Measurements from ENCODE around the gene RPS14. TPM values are rescaled to one million over a fixed set of nuclear protein-coding genes. Genes with fewer than 3 reads are reported as not detected.

The RPS14 gene
- total and polyA plus RNA-seq, 9 of the 15 experiments (the other 6 are each of a cell fraction or from before 2014, with no cell fraction given), result 1,824 to 5,983 (median 3,017) TPM

DNA sequence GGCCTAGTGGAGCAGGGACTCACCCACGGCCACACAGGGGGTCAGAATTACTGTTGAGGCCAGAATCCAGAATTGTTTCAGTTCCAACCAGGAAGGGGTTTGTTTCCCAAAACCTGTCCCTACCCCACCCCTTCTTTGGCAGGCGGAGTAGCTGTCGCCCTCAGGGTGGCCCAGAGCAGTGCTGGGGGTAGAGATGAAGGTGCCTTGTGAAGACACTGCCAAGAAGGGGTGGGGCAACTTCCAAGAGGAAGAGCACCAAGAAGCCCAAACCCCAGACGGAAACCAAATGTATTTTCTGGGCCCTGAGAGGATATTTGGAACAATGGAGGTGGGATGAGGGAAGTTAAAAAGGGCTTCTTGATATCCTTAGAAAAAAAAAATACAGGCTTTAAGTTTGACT is 47.0 kb upstream of the RPS14 start (continued):
- TF ChIP-seq FOXK1 (CRISPR knock-in tag; IDR thresholded peaks at IDR 0.05; ENCODE audit: borderline replicate concordance) (no peak), POLR2B (IDR thresholded peaks at IDR 0.05; ENCODE audit: low read depth, partially characterized antibody) (no peak), EP300 (IDR thresholded peaks at IDR 0.05; ENCODE audit: low read length) (no peak)

DNA sequence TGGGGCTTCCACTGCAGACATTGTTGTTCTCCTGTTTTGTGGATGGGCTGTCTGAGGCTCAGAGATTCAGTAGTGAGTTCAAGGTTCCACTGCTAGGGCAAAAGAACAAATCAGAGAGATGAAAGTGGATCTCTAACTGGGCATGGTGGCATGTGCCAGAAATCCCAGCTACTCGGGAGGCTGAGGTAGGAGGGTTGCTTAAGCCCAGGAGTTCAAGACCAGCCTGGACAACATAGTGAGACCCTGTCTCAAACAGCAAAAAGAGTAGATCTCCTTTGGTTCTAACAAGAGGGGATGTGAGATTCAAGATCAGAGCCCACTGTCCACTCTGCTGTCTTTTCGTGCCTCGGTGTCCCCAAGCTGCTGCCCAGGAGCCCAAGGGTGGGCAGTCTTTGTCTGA is 46.6 kb upstream of the RPS14 start:
- intact Hi-C loops (cut with micrococcal nuclease), result no loop called here

DNA sequence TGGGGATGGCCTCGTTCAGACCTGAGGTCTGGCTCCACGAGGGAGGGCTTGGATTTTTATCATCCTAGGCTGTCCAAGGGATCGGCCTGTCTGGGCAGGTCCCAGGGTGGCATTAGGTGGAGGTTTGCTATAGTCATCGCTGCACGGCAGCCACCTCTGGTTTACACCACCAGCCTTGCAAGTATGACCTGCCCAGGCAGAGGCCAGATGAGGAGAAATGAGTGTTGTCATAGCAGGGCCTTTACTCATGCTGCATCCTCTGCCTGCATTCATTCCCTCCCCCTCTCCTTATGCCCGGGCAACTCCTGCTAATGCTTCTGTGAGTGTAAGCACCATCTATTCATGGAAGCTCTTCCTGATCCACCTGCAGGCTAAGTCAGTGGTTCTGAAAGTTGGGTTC is 43.1 kb upstream of the RPS14 start:
- Histone ChIP-seq H3K4me1 (replicated peaks in 1 of 2; ENCODE audit: control insufficient read depth in 2 of 2, insufficient read depth in 2 of 2, low read length in 2 of 2) (peaks cover 30 to 37% of the 10 kb centered on the region in 2 experiments), H3K4me3 (no peak overlapping the region), H3K79me2 (ENCODE audit: control insufficient read depth, insufficient read depth, low read length) (peaks cover 60% of the 10 kb centered on the region), H3K4me2 (ENCODE audit: insufficient read depth, low read length) (no peak overlapping the region), H3K9ac (ENCODE audit: insufficient read depth in 1 of 2, low read depth in 2 of 2, low read length in 2 of 2) (no peak overlapping the region; a peak in 1 of 4 replicates), H3K27me3 (ENCODE audit: control insufficient read depth in 2 of 2, insufficient read depth in 2 of 2, low read length in 2 of 2) (no peaks in the 10 kb centered on the region), H3K9me3 (replicated peaks; ENCODE audit: control insufficient read depth, insufficient read depth, low read depth, low read length) (no peaks in the 10 kb centered on the region), H3K36me3 (ENCODE audit: control insufficient read depth, insufficient read depth, low read length) (peaks cover 21% of the 10 kb centered on the region; the same call in 2 of the 3 replicates), H3K27ac (ENCODE audit: extremely low read depth, low read depth, low read length) (no peak overlapping the region), H2AFZ (ENCODE audit: low read depth, low read length) (no peak overlapping the region), H4K20me1 (replicated peaks; ENCODE audit: control insufficient read depth, insufficient read depth, low read length) (peaks cover 8% of the 10 kb centered on the region), H3K9me1 (ENCODE audit: control insufficient read depth, insufficient read depth, low read length) (peaks cover 5% of the 10 kb centered on the region)
- ChIA-PET POLR2A (interaction anchor here (0.5 to 1.7 kb wide), 3 partner anchors 10 to 1137 kb away, joined by 3 to 5 read pairs (median 3); no protein-coding TSS in a partner anchor), CTCF (ENCODE audit: low intra/inter-chr PET ratio) (no interaction called here)
- no peak for TF ChIP-seq ZNF699 (CRISPR knock-in tag; IDR thresholded peaks at IDR 0.05; ENCODE audit: insufficient replicate concordance)
- TF ChIP-seq BRF1 (IDR thresholded peaks at IDR 0.05; ENCODE audit: borderline replicate concordance, extremely low read depth, insufficient read length), result no peak
- no peak for ATAC-seq
- BruUV-seq (replicated peaks), result no TSS peak
- DNase-seq (ENCODE audit: extremely low read depth in 1 of 4, low spot score in 3 of 4), result no peak
- intact Hi-C loops (cut with micrococcal nuclease), result no loop called here
- in situ Hi-C loops (cut with MboI), result no loop called here
- WGBS (ENCODE audit: insufficient coverage, low coverage, missing lambda C conversion rate), result 85% methylated on average over 6 of the region's 6 CpGs
- no peak for FAIRE-seq

More for the DNA sequence above, 46.6 kb upstream of the RPS14 start:
- WGBS (ENCODE audit: insufficient coverage, low coverage, missing lambda C conversion rate), result 92% methylated on average over 3 of the region's 3 CpGs
- no peak overlapping the region for H3K27ac ChIP-seq (ENCODE audit: extremely low read depth, low read depth, low read length)
- ChIA-PET POLR2A (interaction anchor here (0.5 kb wide), 1 partner anchor 685 kb away, joined by 3 read pairs; no protein-coding TSS in a partner anchor), CTCF (ENCODE audit: low intra/inter-chr PET ratio) (no interaction called here)
- DNase-seq (ENCODE audit: extremely low read depth in 1 of 4, low spot score in 3 of 4) (no peak), FAIRE-seq (no peak), ATAC-seq (no peak)
- H2AFZ ChIP-seq (ENCODE audit: low read depth, low read length), result no peak overlapping the region
- peaks cover 36% of the 10 kb centered on the region for H4K20me1 ChIP-seq (replicated peaks; ENCODE audit: control insufficient read depth, insufficient read depth, low read length)
- H3K27me3 ChIP-seq (ENCODE audit: control insufficient read depth in 2 of 2, insufficient read depth in 2 of 2, low read length in 2 of 2), result no peaks in the 10 kb centered on the region
- H3K9ac ChIP-seq (ENCODE audit: insufficient read depth in 1 of 2, low read depth in 2 of 2, low read length in 2 of 2), result peak overlapping the region in 1 of 2 experiments; percentile 73; a peak in 1 of 4 replicates
- H3K9me1 ChIP-seq (ENCODE audit: control insufficient read depth, insufficient read depth, low read length), result peaks cover 6% of the 10 kb centered on the region
- H3K36me3 ChIP-seq (ENCODE audit: control insufficient read depth, insufficient read depth, low read length), result peaks cover 17% of the 10 kb centered on the region; the same call in 2 of the 3 replicates
- H3K4me1 ChIP-seq (replicated peaks in 1 of 2; ENCODE audit: control insufficient read depth in 2 of 2, insufficient read depth in 2 of 2, low read length in 2 of 2), result peaks cover 33 to 42% of the 10 kb centered on the region in 2 experiments
- H3K79me2 ChIP-seq (ENCODE audit: control insufficient read depth, insufficient read depth, low read length), result peaks cover 52% of the 10 kb centered on the region
- no peak overlapping the region for H3K4me2 ChIP-seq (ENCODE audit: insufficient read depth, low read length)
- no peaks in the 10 kb centered on the region for H3K9me3 ChIP-seq (replicated peaks; ENCODE audit: control insufficient read depth, insufficient read depth, low read depth, low read length)
- BruUV-seq (replicated peaks), result no TSS peak
- in situ Hi-C loops (cut with MboI), result no loop called here
- no peak overlapping the region for H3K4me3 ChIP-seq
- no peak for TF ChIP-seq NFE2 (IDR thresholded peaks at IDR 0.05; ENCODE audit: low read depth)
- TF ChIP-seq ZNF121 (CRISPR knock-in tag; conservative IDR thresholded peaks at IDR 0.05), result peak; percentile 54; the same call in 1 of the 2 replicates
